PC-3 (cell line): ENCODE measurements around the gene CD248.

ENCODE experiments used
- CTCF ChIP-seq: fragments of 300-600 bp; sonication (generic); conservative IDR thresholded peaks from 2 replicates; pipeline ENCODE4 v1.5.1; 2017; ENCODE audit warnings: antibody characterized with exemption, low read depth, mild to moderate bottlenecking, low read length
- EZH2phosphoT487 ChIP-seq: fragments of 300-600 bp; sonication (generic); IDR thresholded peaks from 2 replicates; pipeline ENCODE4 v1.6.1; 2018; ENCODE audit warnings: mild to moderate bottlenecking, antibody characterized with exemption, low read length, borderline replicate concordance

- no peak for TF ChIP-seq CTCF
- TF ChIP-seq EZH2phosphoT487, result no peak
These were observed 2.7 kb downstream of the CD248 start for GRCh38 chr11:66314186-66314501.
